Measurements from ENCODE around the gene SYAP1.
"Not testable (repeated sequence)": the region's sequence is repeated elsewhere in the genome, so short reads cannot be mapped to it uniquely, and the experiment has no call there.

Gene SYAP1

DNA sequence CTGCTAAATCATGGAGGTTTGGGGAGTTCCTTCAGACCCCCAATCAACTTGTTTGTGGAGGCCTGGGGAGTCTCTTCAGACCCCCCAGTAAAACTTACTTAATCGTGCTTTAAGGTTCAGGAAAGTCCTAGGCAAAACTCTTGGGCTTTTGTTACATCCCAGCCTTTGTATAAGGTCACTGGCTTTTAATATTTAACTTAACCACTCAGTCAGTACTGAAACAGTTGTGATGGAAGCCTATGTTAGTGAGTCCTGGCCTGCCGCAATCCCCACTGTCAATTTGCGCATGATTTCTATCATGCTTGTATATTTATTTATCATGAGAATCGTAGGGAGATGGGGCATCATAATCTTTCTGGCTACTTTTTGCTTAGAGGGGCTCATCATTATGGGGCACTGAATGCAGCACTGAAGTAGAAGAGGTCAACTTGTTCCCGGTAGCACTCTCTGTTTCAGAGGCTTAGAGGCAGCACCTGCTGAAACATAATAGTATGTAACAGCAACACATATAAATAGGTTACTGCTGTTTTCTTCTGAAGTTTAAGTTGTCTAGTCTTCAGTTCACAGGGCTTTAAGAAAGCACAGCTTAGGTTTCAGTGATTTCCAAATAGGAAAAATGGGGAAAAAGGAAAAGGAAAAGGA is 7.1 kb downstream of the SYAP1 start:
- DNase-seq, result not testable (repeated sequence)

DNA sequence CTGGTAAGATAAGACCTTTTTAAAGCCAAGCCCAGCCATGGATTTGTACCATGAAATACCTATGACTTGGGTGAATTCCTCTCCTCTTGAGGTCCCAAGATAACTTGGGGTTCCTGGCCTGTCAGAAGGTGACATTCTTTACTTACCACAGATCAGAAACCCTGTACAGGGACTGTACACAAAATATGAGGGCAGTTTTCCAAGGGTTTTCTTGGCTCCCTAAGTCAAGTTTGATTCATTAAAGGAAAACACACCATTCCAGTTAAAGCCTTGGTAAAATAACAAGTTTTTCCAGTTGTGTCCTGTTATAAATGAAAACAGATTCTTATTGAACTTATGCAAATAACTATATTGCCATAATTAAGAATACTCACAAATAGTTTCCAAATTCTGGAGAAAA is 8.2 kb downstream of the SYAP1 start:
- no peak for DNase-seq

GRCh38 chrX:16730450-16730849 is 11.0 kb downstream of the SYAP1 start:
- DNase-seq, result no peak

- no peak for DNase-seq
These were observed 13.6 kb downstream of the SYAP1 start for GRCh38 chrX:16733013-16733412.

- DNase-seq, result no peak
These were observed 17.6 kb downstream of the SYAP1 start for GRCh38 chrX:16737024-16737423.

DNA sequence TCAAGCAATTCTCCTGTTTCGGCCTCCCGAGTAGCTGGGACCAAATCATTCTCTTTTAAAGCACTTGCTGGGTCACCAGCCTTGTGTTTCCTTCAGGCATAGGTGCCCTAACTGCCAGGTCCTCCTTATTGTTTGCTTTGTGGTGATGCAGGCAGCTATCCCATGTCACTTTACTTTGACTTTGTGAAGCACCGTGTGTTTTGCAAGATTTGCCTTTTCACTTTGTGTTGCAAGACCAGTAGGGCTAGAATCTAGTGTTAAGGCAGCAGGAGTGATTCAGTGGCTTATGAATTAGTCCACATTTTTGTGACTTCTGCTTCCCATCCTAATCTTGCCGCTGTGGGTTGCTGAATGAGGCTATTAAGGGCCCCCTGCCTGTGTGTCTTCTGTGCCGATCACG is 20.2 kb downstream of the SYAP1 start:
- DNase-seq, result no peak

DNA sequence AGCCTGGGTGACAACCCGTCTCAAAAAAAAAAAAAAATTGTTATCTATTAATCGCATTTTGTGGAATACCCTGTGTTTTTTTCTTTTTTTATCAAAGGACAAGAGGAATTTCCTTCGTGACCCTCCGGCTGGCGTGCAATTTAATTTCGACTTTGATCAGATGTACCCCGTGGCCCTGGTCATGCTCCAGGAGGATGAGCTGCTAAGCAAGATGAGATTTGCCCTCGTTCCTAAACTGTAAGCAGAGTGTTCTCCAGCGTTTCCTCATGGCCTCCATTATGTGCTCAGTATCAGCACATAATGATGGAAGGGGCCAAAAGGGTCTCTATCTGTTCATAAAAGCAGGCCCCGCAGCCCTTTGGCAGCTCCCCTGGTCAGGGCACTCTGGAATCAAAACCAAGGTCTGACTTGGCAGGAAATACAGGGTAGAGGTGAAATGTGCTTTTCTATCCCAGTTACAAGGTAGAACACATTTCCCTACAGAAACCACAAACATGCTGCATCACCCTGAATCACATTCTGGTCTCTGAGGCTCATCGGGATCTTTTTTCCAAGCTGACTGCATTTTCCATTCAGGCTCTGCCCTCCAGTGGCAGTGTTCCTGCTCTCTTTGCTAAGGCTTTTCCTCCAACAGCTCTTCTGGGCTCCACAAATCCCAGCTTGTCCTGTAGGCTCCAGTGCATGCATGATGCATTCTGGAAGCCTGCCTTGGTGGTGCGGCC is 24.4 kb downstream of the SYAP1 start:
- DNase-seq, result no peak

DNA sequence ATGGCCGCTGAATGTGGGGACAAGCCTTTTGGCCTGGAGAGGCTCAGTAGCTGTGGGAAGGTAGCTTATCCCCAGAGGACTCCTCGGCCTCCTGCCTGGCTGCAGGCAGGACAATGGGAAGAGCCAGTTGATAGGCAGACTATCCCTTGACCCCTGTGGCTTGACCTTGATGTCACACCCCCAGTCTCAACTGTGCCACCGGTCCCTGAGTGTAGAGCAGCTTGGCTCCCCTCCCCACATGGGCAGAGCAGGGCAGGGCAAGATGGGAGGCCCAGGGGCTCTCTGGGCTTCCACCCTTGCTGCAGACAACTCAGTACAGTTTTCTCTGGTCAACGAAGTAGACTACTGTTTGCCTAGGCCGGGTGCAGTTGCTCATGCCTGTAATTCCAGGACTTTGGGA is 25.7 kb downstream of the SYAP1 start:
- DNase-seq, result no peak

- no peak for DNase-seq
These were observed 26.2 kb downstream of the SYAP1 start for GRCh38 chrX:16745659-16746058.

DNA sequence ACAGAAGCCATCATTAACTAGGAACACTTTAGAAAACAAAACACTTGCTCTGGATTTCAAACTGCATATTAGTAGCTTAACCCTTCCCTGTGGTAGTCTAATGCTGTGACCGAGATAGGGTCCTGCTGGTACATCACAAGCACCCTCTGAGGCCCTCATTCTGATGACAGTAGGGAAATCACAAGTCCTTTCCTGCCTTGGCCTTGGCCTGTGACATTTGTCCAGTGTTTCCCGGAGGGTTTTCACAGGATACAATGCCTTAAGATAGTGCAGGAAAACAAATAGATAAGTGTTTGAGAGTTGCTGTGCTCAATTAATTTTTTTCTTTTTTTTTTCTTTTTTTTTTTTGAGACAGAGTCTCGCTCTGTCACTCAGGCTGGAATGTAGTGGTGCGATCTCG is 29.0 kb downstream of the SYAP1 start:
- no peak for DNase-seq

GRCh38 chrX:16750136-16750535 is 30.7 kb downstream of the SYAP1 start:
- no peak for DNase-seq

DNA sequence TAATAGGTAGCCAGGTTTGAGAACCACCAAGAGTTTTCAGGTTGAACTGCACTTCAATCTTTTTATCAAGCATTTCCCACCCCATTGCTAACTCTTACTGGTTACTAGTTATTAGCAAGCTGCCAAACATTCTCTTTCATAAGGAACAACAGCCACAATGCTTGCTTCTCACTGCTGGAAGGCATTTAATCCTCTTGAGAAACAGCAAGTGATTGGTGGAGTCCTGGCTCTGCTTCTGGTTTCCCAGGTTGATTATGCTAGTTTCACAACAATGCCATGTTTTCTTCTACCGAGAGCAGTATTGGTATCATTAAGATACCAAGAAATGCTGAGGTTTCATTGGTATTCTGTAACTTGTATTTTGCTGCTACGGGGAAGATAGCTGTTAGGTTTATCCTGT is 34.6 kb downstream of the SYAP1 start:
- no peak for DNase-seq

GRCh38 chrX:16756724-16757123 is 37.3 kb downstream of the SYAP1 start:
- no peak for DNase-seq

GRCh38 chrX:16761500-16761899 is 42.1 kb downstream of the SYAP1 start:
- DNase-seq, result not testable (repeated sequence)

DNA sequence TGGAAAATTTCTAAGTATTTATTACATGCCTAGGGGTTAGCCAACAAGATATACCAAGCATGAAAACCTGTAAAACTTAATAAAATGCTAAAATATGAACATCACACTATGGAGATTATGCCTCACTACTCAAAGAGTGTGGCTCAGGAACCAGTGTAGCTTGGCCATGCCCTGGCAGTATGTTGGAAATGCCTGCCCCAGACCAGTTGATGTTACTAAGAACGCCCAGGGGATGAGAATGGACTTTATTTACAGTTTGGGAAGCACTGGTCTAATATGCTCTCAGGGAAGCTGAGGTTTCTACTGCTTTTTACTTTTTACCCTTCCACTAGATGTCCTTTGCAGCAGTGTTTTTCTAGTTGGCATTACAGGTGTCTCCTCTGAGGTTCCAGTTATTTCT is 43.2 kb downstream of the SYAP1 start:
- DNase-seq, result no peak

GRCh38 chrX:16765594-16765993 is 46.2 kb downstream of the SYAP1 start:
- no peak for DNase-seq

DNA sequence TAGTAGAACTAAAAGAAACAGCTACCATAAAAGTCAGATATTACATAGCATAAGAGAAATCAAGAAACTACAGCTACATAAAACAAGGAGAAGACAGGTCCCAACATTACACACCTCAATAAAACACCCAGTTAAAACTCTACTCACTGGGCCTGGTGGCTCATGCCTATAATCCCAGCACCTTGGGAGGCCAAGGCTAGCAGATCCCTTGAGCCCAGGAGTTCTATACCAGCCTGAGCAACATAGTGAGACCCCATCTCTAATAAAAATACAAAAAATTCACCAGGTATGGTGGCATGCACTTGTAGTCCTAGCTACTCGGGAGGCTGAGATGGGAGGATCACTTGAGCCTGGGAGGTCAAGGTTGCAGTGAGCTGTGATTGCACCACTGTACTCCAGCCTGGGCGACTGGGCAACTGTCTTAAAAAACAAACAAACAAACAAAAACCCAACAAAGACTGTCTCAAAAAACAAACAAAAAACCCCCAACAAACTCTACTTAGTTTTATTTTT is 51.6 kb downstream of the SYAP1 start:
- DNase-seq, result no peak

- no peak for DNase-seq
These were observed 52.3 kb downstream of the SYAP1 start for GRCh38 chrX:16771483-16772398.

DNA sequence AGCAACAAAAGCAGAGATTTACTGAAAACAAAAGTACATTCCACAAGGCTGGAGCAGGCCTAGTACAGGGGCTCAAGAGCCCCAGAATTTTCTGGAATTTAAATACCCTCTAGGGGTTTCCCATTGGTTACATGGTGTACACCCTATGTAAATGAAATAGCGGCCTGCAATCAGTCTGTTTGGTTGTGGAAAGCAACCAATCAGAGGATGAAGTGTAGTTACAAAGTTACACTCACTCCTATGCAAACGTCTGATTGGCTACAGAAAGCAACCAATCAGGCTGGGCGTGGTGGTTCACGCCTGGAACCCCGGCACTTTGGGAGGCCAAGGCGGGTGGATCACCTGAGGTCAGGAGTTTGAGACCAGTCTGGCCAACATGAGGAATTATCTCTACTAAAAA is 53.0 kb downstream of the SYAP1 start:
- DNase-seq, result no peak

GRCh38 chrX:16774746-16775145 is 55.3 kb downstream of the SYAP1 start:
- DNase-seq, result no peak

- no peak for DNase-seq
These were observed 59.1 kb downstream of the SYAP1 start for GRCh38 chrX:16778545-16778944.

DNA sequence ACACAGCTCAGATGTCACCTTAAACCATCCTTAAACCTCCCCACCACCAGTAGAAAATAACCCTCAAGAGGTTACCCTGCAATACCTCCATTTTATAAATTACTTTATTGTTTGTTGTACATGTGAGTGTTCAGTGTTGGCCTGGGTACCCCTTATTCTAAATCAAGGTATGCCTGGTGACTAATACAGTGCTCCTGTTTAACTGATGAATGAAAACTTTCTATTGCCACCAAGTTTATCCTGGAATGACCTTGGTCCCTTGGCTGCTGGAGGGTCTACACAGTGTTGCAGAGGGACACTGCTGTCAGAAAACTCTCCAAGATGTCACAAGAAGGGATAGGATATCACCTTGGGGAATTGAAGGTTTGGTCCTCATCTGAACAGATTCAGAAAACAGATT is 59.6 kb downstream of the SYAP1 start:
- no peak for DNase-seq

DNA sequence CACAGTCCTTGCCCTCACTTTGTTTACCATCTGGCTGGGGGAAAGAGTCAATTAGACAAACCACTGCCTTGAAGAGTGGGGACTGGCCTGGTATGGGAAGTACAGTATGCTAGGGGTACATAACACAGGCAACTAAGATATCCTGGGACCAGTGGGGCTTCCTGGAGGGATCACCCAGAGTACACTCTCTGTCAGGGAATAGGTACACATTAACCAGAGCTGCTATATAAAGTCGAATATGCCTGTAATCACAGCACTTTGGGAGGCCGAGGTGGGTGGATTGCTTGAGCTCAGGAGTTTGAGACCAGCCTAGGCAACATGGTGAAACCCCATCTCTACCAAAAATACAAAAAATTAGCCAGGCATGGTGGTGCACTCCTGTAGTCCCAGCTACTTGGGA is 60.4 kb downstream of the SYAP1 start:
- not testable (repeated sequence) for DNase-seq

DNA sequence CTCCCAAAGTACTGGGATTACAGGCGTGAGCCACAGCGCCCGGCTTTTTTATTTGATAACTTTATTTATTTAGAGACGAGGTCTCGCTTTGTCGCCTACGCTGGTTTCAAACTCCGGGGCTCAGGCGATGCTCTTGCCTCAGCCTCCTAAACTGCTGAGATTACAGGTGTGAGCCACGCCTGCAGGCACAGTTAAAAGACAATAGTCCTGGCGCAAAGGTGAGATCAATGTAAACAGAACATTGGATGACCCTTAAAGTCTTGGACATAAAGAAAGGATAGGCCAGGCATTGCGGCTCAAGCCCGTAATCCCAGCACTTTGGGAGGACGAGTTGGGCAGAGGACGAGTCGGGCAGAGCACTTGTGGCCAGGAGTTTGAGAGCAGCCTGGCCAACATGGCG is 64.0 kb downstream of the SYAP1 start:
- DNase-seq, result no peak

All from NCI-H2029 (cell line).